K562 (cell line): ENCODE results near the gene PAPOLB. TPM values are rescaled to one million over a fixed set of nuclear protein-coding genes. Genes with fewer than 3 reads are reported as not detected.

ENCODE experiments used
- ATAC-seq: fragments of 200-7000 bp; cut with Tn5 transposase; 3 replicates; pipeline ENCODE4 v1.9.1; 2020; ENCODE audit warnings: moderate library complexity
- BruUV-seq: library from RNA; stranded (reverse); fragments of 400-500 nt; replicated peaks from 2 replicates; lab custom pipeline; 2021; lab: Mats Ljungman, UMichigan
- CTCF ChIA-PET: fragments of 300-600 bp; formaldehyde crosslinking; extraction: SDS; loops from one replicate; lab custom pipeline; 2021; ENCODE audit warnings: low intra/inter-chr PET ratio; lab: Yijun Ruan, JAX
- POLR2A ChIA-PET: fragments of 300-600, 350-650 bp; sonication (Branson Sonifier 250); formaldehyde crosslinking; extraction: SDS; loops from one replicate; lab custom pipeline; 2021; ENCODE audit warnings: antibody characterized with exemption, inconsistent platforms; lab: Yijun Ruan, JAX
- DNase-seq, 4 experiments: peaks; one replicate each; pipeline versions ENCODE4 v3.0.0 to v3.0.0-alpha.2; 2011 to 2018; ENCODE audit warnings: low spot score in 3 of 4, mixed read lengths in 3 of 4; ENCODE audit errors: extremely low read depth in 1 of 4
- FAIRE-seq: peaks from 2 replicates; lab custom pipeline; 2011; peaks lifted over from hg19 to GRCh38; lab: Jason Lieb, UNC
- H2AFZ ChIP-seq: 2 replicates; pipeline ENCODE4 v1.6.0; 2011; ENCODE audit warnings: low read depth, low read length, control low read depth, inconsistent platforms
- H3K27ac ChIP-seq: fragments of 200-600 bp; 3 replicates; pipeline ENCODE4 v1.8.0; 2011; ENCODE audit warnings: low read depth, mild to moderate bottlenecking, control low read depth, inconsistent platforms, low read length, moderate library complexity, mixed read lengths; ENCODE audit errors: extremely low read depth
- H3K27me3 ChIP-seq, 2 experiments: fragments of 300-600 bp in 1 of 2; 2 replicates in 1 of 2; 3 replicates in 1 of 2; pipeline versions ENCODE4 v1.6.0 to v1.8.0; 2011; ENCODE audit warnings: inconsistent platforms in 2 of 2, low read length in 2 of 2, mild to moderate bottlenecking in 1 of 2, mixed read lengths in 1 of 2, moderate library complexity in 1 of 2; ENCODE audit not compliant: control insufficient read depth in 2 of 2, insufficient read depth in 2 of 2
- H3K36me3 ChIP-seq: fragments of 300-600 bp; 3 replicates; pipeline ENCODE4 v1.8.0; 2011; ENCODE audit warnings: mild to moderate bottlenecking, low read length, inconsistent platforms; ENCODE audit not compliant: control insufficient read depth, insufficient read depth
- H3K4me1 ChIP-seq, 2 experiments: fragments of 200-600 bp in 1 of 2; replicated peaks in 1 of 2; 2 replicates in 1 of 2; 3 replicates in 1 of 2; pipeline versions ENCODE4 v1.5.1 to v1.8.0; 2011; ENCODE audit warnings: inconsistent platforms in 2 of 2, low read length in 2 of 2, mild to moderate bottlenecking in 1 of 2, mixed read lengths in 1 of 2, moderate library complexity in 1 of 2; ENCODE audit not compliant: control insufficient read depth in 2 of 2, insufficient read depth in 2 of 2
- H3K4me2 ChIP-seq: 2 replicates; pipeline ENCODE4 v1.6.1; 2011; ENCODE audit warnings: low read length, control low read depth, inconsistent platforms, mixed read lengths; ENCODE audit not compliant: insufficient read depth
- H3K4me3 ChIP-seq: fragments of 200-600 bp; sonication (generic), shearing (Covaris generic); 2 replicates; pipeline ENCODE4 v1.5.1; 2016; ENCODE audit warnings: control low read depth, inconsistent platforms
- H3K79me2 ChIP-seq: fragments of 200-600 bp; 3 replicates; pipeline ENCODE4 v1.8.0; 2011; ENCODE audit warnings: low read length, inconsistent platforms; ENCODE audit not compliant: control insufficient read depth, insufficient read depth
- H3K9ac ChIP-seq, 2 experiments: 2 replicates each; pipeline versions ENCODE4 v1.6.0 to v1.6.1; 2011; ENCODE audit warnings: low read depth in 2 of 2, low read length in 2 of 2, control low read depth in 1 of 2, inconsistent platforms in 1 of 2, mild to moderate bottlenecking in 1 of 2, mixed read lengths in 1 of 2; ENCODE audit not compliant: insufficient read depth in 1 of 2
- H3K9me1 ChIP-seq: one replicate; pipeline ENCODE4 v1.6.0; 2011; ENCODE audit warnings: inconsistent platforms, mild to moderate bottlenecking, low read length, moderate library complexity; ENCODE audit not compliant: control insufficient read depth, insufficient read depth
- H3K9me3 ChIP-seq: replicated peaks from 2 replicates; pipeline ENCODE4 v1.5.1; 2011; ENCODE audit warnings: low read depth, low read length, inconsistent platforms; ENCODE audit not compliant: control insufficient read depth, insufficient read depth
- H4K20me1 ChIP-seq: replicated peaks from 2 replicates; pipeline ENCODE4 v1.6.1; 2011; ENCODE audit warnings: low read length, inconsistent platforms, mixed read lengths; ENCODE audit not compliant: control insufficient read depth, insufficient read depth
- GABPB1 ChIP-seq: sonication (generic); formaldehyde crosslinking; IDR thresholded peaks from 2 replicates; pipeline ENCODE4 v1.8.0; 2022; ENCODE audit warnings: mild to moderate bottlenecking, missing genetic modification reagents
- GATA2 ChIP-seq: sonication (generic); formaldehyde crosslinking; IDR thresholded peaks from 2 replicates; pipeline ENCODE4 v1.4.0; 2020; ENCODE audit warnings: mild to moderate bottlenecking, missing genetic modification reagents
- GTF2B ChIP-seq: IDR thresholded peaks from 2 replicates; pipeline ENCODE4 v1.6.1; 2011; ENCODE audit not compliant: insufficient read length; ENCODE audit errors: extremely low read depth
- HDAC3 ChIP-seq: fragments of 450-650 bp; IDR thresholded peaks from 2 replicates; pipeline ENCODE4 v1.6.1; 2018; ENCODE audit warnings: borderline replicate concordance, mild to moderate bottlenecking, moderate library complexity; ENCODE audit not compliant: partially characterized antibody
- KHSRP ChIP-seq: fragments of 450-650 bp; IDR thresholded peaks from 2 replicates; pipeline ENCODE4 v1.6.1; 2017
- PHF20 ChIP-seq: fragments of 450-650 bp; IDR thresholded peaks from 2 replicates; pipeline ENCODE4 v1.6.1; 2018; ENCODE audit not compliant: partially characterized antibody
- PML ChIP-seq: IDR thresholded peaks from 2 replicates; pipeline ENCODE4 v1.6.1; 2012; ENCODE audit warnings: low read length, inconsistent platforms
- PRMT5 ChIP-seq: sonication (generic); formaldehyde crosslinking; IDR thresholded peaks from 2 replicates; pipeline ENCODE4 v1.5.0; 2020; ENCODE audit warnings: missing genetic modification reagents
- PYGO2 ChIP-seq: fragments of 450-650 bp; IDR thresholded peaks from 2 replicates; pipeline ENCODE4 v1.6.1; 2016; ENCODE audit warnings: mild to moderate bottlenecking, missing genetic modification characterization, moderate library complexity, missing compliant biosample characterization
- SIRT6 ChIP-seq: IDR thresholded peaks from one replicate; pipeline ENCODE4 v1.6.1; 2012; ENCODE audit warnings: low read depth, mild to moderate bottlenecking, control low read depth, inconsistent platforms, low read length, moderate library complexity
- SMAD1 ChIP-seq: fragments of 150-350 bp; IDR thresholded peaks from 2 replicates; pipeline ENCODE4 v1.6.1; 2014; ENCODE audit warnings: low read length, low read depth; ENCODE audit not compliant: partially characterized antibody
- SRF ChIP-seq, 2 experiments: fragments of 250-450, 450-650 bp in 1 of 2; sonication (Bioruptor Pico) in 1 of 2; sonication (generic) in 1 of 2; formaldehyde crosslinking; IDR thresholded peaks; 2 replicates each; pipeline versions ENCODE4 v1.5.0 to v1.5.1; 2020 to 2022; ENCODE audit warnings: mild to moderate bottlenecking in 1 of 2, missing genetic modification reagents in 1 of 2
- ZNF23 ChIP-seq: fragments of 250-450 bp; sonication (Bioruptor Pico); IDR thresholded peaks from 2 replicates; pipeline ENCODE4 v1.4.0; 2020; ENCODE audit warnings: mild to moderate bottlenecking
- ZNF79 ChIP-seq: fragments of 250-450 bp; sonication (Bioruptor Pico); IDR thresholded peaks from 2 replicates; pipeline ENCODE4 v1.4.0; 2020; ENCODE audit warnings: low read depth, mild to moderate bottlenecking, moderate library complexity
- WGBS: fragments of 100-300 bp; shearing (Covaris generic); methylation state at CpG from one replicate; pipeline ENCODE4 v1.1.6; 2016; ENCODE audit warnings: low coverage, mixed read lengths; ENCODE audit not compliant: insufficient coverage; ENCODE audit errors: missing lambda C conversion rate; 5-methylcytosine and 5-hydroxymethylcytosine counted together
- in situ Hi-C: fragments of 300-500 bp; cut with MboI; formaldehyde crosslinking; loops from 4 replicates; pipeline ENCODE4 v1.15.0; 2018; ENCODE audit warnings: inconsistent platforms, mixed read lengths
- intact Hi-C: fragments of 100-400 bp; cut with micrococcal nuclease; formaldehyde crosslinking; loops from 2 replicates; pipeline ENCODE4 v1.14.2; 2022
- polyA plus RNA-seq, 8 experiments: library from polyadenylated mRNA; depleted of rRNA in 4 of 8; stranded (reverse) in 5 of 8; unstranded in 3 of 8; fragments of >200 nt; fragmentation: Nextera tagmentation in 2 of 8; fragmentation: Illumina TruSeq in 1 of 8; extraction: Ambion mirVana in 2 of 8; extraction: Trizol in 1 of 8; gene quantifications; 2 replicates each; pipeline versions ENCODE4 v1.2.1 to v1.2.3, GENCODE V29; 2011 to 2014; ENCODE audit warnings: inconsistent platforms in 1 of 8, missing spikeins in 1 of 8
- total RNA-seq, 7 experiments: library from RNA; depleted of rRNA in 6 of 7; stranded (reverse); fragments of >200 nt in 6 of 7; fragmentation: Illumina TruSeq in 2 of 7; extraction: Trizol in 2 of 7; gene quantifications; 2 replicates each; pipeline versions ENCODE4 v1.2.1 to v1.2.3, GENCODE V29; 2011 to 2021; ENCODE audit warnings: low replicate concordance in 1 of 7
- TF ChIP-seq, protein P1 (sequence below): fragments of 450-650 bp; IDR thresholded peaks from 2 replicates; pipeline ENCODE4 v1.6.1; 2018; ENCODE audit not compliant: partially characterized antibody
- TF ChIP-seq, protein P2 (sequence below): fragments of 250-450 bp; sonication (Bioruptor Pico); IDR thresholded peaks from 2 replicates; pipeline ENCODE4 v1.8.0; 2021; ENCODE audit warnings: mild to moderate bottlenecking, moderate library complexity

The PAPOLB gene
- total and polyA plus RNA-seq, 9 of the 15 experiments (the other 6 are each of a cell fraction or from before 2014, with no cell fraction given), result 0.04 to 0.33 (median 0.16) TPM; not detected in 4

- in situ Hi-C loops (no loop called here), intact Hi-C loops (no loop called here)
- H3K9me3 ChIP-seq, result no peaks in the 10 kb centered on the region
- FAIRE-seq (no peak), ATAC-seq (no peak), DNase-seq (no peak)
- no peak overlapping the region for H3K27ac ChIP-seq
- peaks cover 5% of the 10 kb centered on the region for H4K20me1 ChIP-seq
- no peak overlapping the region for H2AFZ ChIP-seq
- CTCF ChIA-PET, result no interaction called here
- H3K79me2 ChIP-seq, result no peaks in the 10 kb centered on the region; the same call in 2 of the 3 replicates
- WGBS, result 82% methylated on average over 27 of the region's 36 CpGs
- POLR2A ChIA-PET, result no interaction called here
- H3K4me1 ChIP-seq, result peaks cover 3 to 35% of the 10 kb centered on the region in 2 experiments; a peak in 3 of 5 replicates
- no peaks in the 10 kb centered on the region for H3K36me3 ChIP-seq
- no peaks in the 10 kb centered on the region for H3K9me1 ChIP-seq
- H3K9ac ChIP-seq, result peak overlapping the region in 1 of 2 experiments; percentile 31; a peak in 1 of 4 replicates
- no TSS peak for BruUV-seq
- no peaks in the 10 kb centered on the region for H3K27me3 ChIP-seq
- H3K4me3 ChIP-seq, result no peak overlapping the region
- H3K4me2 ChIP-seq, result no peak overlapping the region
- TF ChIP-seq ZNF79 (CRISPR knock-in tag) (no peak), PRMT5 (CRISPR knock-in tag) (no peak), PYGO2 (tag) (no peak), GATA2 (CRISPR knock-in tag) (no peak), GABPB1 (CRISPR knock-in tag) (no peak), SMAD1 (no peak), PHF20 (no peak), ZNF23 (CRISPR knock-in tag) (no peak), PML (no peak), GTF2B (no peak), KHSRP (no peak), SRF (CRISPR knock-in tag; IDR thresholded peaks at IDR 0.05) (no peak), HDAC3 (no peak), SIRT6 (no peak)
- TF ChIP-seq, protein P1, sequence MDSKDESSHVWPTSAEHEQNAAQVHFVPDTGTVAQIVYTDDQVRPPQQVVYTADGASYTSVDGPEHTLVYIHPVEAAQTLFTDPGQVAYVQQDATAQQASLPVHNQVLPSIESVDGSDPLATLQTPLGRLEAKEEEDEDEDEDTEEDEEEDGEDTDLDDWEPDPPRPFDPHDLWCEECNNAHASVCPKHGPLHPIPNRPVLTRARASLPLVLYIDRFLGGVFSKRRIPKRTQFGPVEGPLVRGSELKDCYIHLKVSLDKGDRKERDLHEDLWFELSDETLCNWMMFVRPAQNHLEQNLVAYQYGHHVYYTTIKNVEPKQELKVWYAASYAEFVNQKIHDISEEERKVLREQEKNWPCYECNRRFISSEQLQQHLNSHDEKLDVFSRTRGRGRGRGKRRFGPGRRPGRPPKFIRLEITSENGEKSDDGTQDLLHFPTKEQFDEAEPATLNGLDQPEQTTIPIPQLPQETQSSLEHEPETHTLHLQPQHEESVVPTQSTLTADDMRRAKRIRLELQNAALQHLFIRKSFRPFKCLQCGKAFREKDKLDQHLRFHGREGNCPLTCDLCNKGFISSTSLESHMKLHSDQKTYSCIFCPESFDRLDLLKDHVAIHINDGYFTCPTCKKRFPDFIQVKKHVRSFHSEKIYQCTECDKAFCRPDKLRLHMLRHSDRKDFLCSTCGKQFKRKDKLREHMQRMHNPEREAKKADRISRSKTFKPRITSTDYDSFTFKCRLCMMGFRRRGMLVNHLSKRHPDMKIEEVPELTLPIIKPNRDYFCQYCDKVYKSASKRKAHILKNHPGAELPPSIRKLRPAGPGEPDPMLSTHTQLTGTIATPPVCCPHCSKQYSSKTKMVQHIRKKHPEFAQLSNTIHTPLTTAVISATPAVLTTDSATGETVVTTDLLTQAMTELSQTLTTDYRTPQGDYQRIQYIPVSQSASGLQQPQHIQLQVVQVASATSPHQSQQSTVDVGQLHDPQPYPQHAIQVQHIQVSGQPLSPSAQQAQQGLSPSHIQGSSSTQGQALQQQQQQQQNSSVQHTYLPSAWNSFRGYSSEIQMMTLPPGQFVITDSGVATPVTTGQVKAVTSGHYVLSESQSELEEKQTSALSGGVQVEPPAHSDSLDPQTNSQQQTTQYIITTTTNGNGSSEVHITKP, result no peak
- TF ChIP-seq, protein P2, sequence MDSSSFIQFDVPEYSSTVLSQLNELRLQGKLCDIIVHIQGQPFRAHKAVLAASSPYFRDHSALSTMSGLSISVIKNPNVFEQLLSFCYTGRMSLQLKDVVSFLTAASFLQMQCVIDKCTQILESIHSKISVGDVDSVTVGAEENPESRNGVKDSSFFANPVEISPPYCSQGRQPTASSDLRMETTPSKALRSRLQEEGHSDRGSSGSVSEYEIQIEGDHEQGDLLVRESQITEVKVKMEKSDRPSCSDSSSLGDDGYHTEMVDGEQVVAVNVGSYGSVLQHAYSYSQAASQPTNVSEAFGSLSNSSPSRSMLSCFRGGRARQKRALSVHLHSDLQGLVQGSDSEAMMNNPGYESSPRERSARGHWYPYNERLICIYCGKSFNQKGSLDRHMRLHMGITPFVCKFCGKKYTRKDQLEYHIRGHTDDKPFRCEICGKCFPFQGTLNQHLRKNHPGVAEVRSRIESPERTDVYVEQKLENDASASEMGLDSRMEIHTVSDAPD, result no peak
These were observed 27.9 kb downstream of the PAPOLB start for GRCh38 chr7:4833691-4834600.
